ENCODE data around the gene COX18.

DNA sequence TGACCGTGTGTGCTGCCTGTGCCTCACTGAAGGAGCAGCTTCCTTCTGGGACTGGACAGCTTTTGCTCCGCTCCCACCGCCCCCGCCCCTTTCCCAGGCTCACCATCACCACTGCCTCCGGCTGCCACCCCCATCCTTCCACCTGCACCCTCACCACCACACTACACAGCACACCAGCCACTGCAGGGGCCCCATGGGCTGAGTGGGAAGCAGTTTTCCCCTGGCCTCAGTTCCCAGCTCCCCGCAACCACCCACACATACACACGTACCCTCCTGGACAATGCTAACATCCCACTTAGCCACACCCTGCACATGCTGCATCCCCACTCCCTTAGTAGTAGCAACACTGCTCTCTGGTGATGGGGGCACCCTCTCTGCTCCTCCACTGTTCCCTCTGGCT, 29.6 kb upstream of the COX18 start:
- no peak for TF ChIP-seq POLR2A (IDR thresholded peaks at IDR 0.05)
- TF ChIP-seq, protein P1, sequence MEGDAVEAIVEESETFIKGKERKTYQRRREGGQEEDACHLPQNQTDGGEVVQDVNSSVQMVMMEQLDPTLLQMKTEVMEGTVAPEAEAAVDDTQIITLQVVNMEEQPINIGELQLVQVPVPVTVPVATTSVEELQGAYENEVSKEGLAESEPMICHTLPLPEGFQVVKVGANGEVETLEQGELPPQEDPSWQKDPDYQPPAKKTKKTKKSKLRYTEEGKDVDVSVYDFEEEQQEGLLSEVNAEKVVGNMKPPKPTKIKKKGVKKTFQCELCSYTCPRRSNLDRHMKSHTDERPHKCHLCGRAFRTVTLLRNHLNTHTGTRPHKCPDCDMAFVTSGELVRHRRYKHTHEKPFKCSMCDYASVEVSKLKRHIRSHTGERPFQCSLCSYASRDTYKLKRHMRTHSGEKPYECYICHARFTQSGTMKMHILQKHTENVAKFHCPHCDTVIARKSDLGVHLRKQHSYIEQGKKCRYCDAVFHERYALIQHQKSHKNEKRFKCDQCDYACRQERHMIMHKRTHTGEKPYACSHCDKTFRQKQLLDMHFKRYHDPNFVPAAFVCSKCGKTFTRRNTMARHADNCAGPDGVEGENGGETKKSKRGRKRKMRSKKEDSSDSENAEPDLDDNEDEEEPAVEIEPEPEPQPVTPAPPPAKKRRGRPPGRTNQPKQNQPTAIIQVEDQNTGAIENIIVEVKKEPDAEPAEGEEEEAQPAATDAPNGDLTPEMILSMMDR (IDR thresholded peaks at IDR 0.05), result no peak

Data from tibial nerve (tissue), 3 donors.